NCI-H2171 treated with DMSO at 0.1 percent for 48 hours (cell line): ENCODE measurements around the gene PHF1.

Experiments used
- DNase-seq: peaks from one replicate; lab custom pipeline; 2025; lab: John Stamatoyannopoulos, UW

Gene PHF1

GRCh38 chr6:33458676-33459075 lies 47.9 kb downstream of the PHF1 start:
- DNase-seq, result no peak

GRCh38 chr6:33459226-33459625 lies 48.4 kb downstream of the PHF1 start:
- DNase-seq, result no peak
